ENCODE results near the gene SPOCK3.

The SPOCK3 gene

GRCh38 chr4:167171928-167172327 is 62.4 kb downstream of the SPOCK3 start:
- DNase-seq, result no peak

- DNase-seq, result no peak
Observed at GRCh38 chr4:167168611-167169010, 65.7 kb downstream of the SPOCK3 start.

GRCh38 chr4:167150587-167150986 is 83.7 kb downstream of the SPOCK3 start:
- no peak for DNase-seq

GRCh38 chr4:167144605-167145004 is 89.7 kb downstream of the SPOCK3 start:
- no peak for DNase-seq

GRCh38 chr4:167143018-167143417 is 91.3 kb downstream of the SPOCK3 start:
- DNase-seq, result no peak

DNA sequence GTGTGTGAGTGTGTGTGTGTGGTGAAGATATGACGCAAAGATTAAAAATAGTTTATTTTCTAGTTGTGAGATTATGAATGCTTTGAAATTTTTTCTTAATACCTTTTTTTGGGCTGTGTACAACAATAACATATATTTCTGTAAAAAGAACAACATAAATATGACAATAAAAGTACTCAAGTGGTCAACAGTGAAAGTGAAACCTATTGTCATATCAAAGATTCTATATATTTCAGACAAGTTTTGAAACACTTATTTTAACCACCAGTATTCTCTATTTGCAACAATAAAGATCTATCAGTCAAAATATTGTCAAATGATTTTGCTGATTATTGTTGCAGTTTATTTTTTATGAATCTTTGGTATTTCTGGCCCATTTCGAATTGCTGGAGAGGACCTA is 98.0 kb downstream of the SPOCK3 start:
- no peak for DNase-seq

DNA sequence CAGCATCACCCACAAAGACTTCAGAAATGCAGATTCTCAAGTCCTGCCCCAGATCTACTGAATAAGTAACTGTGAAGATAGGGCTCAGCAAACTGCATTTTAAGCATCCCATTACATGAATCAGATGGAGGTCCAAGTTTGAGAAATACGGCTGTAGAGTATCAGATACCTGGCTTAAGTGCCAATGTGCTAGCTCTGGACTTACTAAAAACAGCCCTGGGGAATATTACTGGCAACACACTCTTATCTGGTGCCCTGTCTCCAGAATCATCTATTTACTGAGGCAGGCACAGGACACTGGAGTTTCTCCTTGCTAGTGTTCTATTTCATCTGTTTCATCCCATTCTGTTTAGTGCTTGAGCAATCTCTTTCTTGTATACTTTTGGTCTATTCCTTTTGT is 105.1 kb downstream of the SPOCK3 start:
- no peak for DNase-seq

DNA sequence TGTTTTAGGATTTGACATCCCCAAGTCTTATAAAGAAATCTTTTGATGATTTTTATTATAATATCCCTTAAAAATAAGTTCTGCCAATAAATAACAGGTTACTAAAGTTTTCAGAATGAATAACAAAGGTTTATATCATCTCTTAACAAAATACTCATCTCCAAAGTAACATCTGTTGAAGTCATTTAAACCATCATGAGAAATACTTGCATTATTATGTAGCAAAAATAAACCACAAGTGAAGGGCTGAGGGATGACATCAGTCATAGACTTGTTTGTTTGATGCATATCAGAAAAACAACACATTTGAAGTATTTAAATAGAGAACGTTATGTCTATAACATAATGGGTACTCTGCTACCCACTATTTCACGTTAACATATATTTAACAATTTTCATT is 114.9 kb downstream of the SPOCK3 start:
- DNase-seq, result no peak

DNA sequence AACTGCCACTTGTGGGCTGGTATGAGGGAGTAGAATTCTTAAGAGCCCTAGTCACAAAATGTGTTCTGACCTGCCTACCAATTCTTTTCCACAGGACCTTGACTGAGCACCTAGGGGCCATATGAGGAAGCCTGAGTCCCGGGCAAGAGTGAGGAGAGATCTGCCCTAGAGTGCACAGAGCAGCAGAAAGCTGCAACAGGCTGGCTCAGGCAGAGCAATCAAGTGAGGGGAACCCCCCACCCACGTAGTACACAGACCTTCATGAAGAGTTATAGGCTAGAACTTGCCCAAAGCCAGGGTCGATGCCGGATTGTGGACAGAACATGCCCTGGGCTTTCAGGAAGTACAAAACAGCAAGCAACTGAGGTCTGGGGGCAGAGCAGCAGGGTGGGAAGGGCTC is 117.0 kb downstream of the SPOCK3 start:
- no peak for DNase-seq

DNA sequence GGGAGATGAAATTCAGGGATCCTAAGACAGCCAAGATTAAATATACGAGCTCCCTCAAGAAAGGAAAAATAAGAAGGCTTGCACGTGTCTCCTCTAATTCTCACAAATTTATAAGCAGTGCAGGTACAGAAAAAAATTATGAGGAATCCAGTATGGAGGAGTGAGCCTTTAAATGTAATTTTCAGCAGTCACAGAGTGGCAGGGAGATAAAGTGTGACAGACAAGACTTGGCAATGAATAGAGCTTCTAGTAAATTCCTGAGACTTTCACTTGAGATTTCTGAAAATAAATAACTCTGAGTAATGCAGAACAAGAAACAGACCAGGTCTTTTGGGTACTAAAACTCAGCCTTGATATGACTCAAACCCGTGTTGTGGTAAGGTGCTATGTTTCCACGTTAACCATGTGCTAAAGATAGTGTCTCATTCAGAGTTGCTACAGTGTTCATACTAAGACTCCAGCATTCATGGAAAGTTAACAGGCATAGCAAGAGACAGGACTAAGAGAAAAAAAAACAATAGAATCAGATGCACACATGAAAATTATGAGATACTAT is 119.8 kb downstream of the SPOCK3 start:
- DNase-seq, result no peak

DNA sequence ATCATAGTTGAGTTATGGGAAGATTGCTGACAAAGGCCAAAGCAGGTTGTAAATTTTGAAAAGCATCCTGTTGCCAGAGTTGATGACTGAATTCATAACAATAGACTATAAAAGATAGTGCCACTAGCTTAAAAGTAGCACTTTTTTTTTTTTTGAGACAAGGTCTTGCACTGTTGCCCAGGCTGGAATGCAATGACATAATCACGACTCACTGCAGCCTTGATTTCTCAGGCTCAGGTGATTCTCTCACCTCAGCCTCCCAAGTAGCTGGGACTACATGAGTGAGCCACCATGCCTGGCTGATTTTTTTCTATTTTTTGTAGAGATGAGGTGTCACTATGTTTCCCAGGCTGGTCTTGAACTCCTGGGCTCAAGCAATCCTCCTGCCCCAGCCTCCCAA is 122.7 kb downstream of the SPOCK3 start:
- DNase-seq, result no peak

DNA sequence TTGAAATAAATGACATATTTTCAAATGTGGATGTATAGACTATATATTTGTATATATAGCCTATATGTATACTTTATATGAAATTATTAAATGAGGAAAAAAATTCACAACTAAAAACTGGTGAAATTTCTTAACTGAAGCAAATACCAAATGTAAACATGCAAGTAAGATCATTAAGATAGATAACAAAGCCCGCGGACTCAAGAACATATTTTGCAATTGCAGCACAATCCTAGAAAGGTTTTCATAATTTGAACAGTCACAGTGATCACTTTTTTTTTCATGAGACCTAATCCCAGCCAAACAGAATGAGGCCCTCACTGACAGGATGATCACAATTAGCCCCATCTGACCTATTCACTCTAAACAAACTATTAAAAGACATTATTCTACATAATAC is 123.2 kb downstream of the SPOCK3 start:
- no peak for DNase-seq

DNA sequence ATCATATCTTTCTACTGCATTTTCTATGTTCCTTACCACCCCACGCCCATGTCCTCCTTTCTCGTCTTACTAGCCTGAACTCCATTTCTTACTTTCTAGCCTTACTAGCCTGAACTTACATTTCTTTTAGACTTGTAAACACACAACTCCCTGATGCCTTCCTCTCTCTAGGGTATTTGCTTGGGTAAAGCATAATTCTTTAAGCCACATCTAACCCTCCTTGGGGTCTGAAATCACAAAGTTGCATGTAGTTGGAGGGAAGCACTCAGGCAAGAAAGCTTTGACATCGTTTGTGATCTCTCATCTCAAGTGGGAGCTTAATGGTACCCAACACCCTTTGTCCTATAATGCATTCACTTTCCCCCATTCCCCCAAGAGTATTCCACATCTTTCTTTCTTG is 124.4 kb downstream of the SPOCK3 start:
- DNase-seq, result no peak

- no peak for DNase-seq
Observed at GRCh38 chr4:167105857-167106256, 128.4 kb downstream of the SPOCK3 start.

DNA sequence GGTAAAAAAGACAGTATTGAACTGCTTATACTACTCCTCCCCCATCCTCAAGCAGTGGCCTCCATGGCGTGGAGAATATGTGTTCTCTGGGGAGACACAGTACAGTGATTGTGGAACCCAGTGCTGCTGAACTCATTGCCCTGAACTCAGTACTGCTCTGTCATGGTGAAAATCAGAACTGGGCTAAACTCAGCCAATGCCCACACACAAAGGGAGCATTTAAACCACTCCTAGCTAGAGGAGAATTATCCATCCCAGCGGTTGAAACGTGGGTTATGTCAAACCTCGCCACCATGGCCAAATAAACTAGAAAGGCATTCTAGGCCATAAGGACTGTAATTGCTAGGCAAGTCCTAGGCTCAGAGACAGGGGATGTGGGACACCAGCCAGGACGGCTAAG is 131.8 kb downstream of the SPOCK3 start:
- DNase-seq, result no peak

DNA sequence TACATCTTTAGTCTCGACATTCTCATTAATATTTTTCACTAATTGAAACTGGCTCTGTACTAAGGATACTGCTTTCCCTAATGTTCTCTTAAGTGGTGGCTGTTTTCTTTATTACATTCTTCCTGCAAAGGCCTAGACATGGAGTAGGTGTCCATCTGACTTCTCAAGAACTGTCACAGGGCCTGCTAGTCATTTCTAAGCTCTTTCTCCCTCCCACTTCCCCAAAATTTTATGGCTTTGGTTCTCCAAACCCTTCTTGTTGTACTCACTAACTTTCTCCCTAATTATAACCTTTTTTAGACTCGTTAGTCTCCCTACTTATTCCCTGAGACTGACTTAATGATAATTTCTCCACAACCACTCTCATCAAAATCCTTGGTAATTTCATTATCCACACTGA is 133.3 kb downstream of the SPOCK3 start:
- DNase-seq, result no peak

DNA sequence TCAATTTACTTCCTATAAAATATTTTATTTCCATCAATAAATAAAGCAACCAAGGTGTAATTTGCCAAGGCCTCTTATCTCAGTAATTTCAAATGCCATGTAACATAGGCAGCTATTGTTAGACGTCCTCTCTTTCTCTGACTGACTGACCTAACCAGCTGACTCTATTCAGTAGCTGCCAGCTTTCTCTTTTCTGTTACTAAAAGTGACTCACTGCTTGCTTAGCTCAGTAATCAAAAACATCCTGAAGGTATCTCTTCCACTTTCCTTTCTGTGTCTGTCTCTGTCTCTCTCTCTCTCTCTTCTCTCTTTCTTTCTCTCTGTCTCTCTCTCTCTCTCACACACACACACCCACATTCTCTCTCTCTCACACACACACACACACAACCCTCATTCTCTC is 134.2 kb downstream of the SPOCK3 start:
- DNase-seq, result no peak

DNA sequence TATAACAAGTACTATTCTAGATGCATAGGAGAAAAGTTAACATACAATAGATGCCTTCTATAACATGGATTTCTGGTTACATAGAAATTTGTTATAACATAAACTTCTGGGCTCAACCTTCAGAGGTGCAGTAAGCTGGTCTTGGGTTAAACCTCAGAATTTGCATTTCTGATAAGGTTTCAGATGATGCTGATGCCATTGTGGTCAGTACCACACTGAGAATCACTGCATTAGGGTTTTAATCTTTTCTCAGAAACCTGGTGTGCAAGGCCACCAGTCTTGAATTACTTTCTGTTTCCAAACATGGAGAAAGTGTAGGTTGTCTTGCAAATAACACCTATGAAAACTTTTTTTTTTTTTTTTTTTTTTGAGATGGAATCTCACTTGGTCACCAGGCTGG is 146.2 kb downstream of the SPOCK3 start:
- DNase-seq, result no peak

DNA sequence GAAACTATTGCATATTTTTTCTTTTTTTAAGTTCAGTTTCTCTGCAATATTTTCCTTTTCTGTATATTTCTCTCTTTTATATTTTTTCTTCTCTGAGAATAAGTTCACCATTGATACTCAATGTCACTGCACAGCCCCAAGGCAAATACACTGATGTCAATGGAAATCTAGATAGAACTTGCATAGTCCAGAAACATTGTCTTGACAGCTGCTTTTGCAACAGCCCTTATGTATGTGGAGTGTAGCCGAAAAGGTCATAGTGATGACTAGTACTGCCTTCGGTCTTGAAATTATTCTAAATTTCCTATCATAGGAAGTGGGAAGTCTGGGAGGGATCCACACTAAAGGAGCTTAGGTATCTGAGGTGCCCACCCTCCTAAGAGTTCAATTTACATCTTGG is 150.0 kb downstream of the SPOCK3 start:
- no peak for DNase-seq

- DNase-seq, result no peak
Observed at GRCh38 chr4:167079762-167080161, 154.5 kb downstream of the SPOCK3 start.

DNA sequence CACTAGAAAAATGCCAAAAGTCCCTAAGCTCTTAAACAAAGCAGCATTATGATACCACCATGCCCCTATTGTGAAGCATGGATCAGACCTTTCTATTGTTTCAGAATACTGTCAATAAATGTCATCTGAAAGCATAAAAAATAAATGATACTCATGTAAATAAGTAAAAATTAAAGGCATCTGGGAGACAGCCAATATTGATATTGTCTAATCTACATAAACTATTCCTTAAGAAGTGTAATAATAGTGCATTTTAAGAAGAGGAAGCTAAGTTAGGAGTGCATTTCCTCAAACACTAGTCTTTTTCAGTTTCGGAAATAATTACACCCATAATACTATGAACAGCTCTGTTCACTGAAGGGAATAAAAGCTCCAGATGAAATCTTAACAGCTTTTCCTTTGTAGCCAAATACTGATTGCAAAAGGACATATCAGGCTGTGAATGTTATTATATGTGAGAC is 181.6 kb downstream of the SPOCK3 start:
- no peak for DNase-seq

GRCh38 chr4:167049257-167049656 is 185.0 kb downstream of the SPOCK3 start:
- no peak for DNase-seq

- DNase-seq, result no peak
Observed at GRCh38 chr4:167041524-167041923, 192.8 kb downstream of the SPOCK3 start.

- no peak for DNase-seq
Observed at GRCh38 chr4:167035390-167035789, 198.9 kb downstream of the SPOCK3 start.

GRCh38 chr4:167034983-167035382 is 199.3 kb downstream of the SPOCK3 start:
- DNase-seq, result no peak

- DNase-seq, result no peak
Observed at GRCh38 chr4:167032871-167033270, 201.4 kb downstream of the SPOCK3 start.

All from CD4-positive, alpha-beta T cell treated with Interleukin-4 for 1 hour (primary cell).